ENCODE results near the gene PPP2R2B. TPM values are rescaled to one million over a fixed set of nuclear protein-coding genes. Genes with fewer than 3 reads are reported as not detected.

PPP2R2B gene
- total RNA-seq, 1 experiment from 2014 or later: 20.3 TPM

GRCh38 chr5:146682899-146683532 is 195.5 kb downstream of the PPP2R2B start (continued):
- no peak for TF ChIP-seq TCF7 (CRISPR knock-in tag; IDR thresholded peaks at IDR 0.05; ENCODE audit: low read depth)
- no peak for TF ChIP-seq KAT7 (CRISPR knock-in tag; IDR thresholded peaks at IDR 0.05; ENCODE audit: borderline replicate concordance)
- TF ChIP-seq MAX (CRISPR knock-in tag; IDR thresholded peaks at IDR 0.05): no peak
- TF ChIP-seq FOXK1 (CRISPR knock-in tag; IDR thresholded peaks at IDR 0.05): no peak

- Mint-ChIP-seq H3K9me3 (no peaks in the 10 kb centered on the region), H3K4me1 (no peaks in the 10 kb centered on the region), H3K4me3 (no peak overlapping the region), H3K27me3 (ENCODE audit: low read depth) (no peaks in the 10 kb centered on the region), H3K27ac (no peak overlapping the region), H3K36me3 (peaks cover 2% of the 10 kb centered on the region; the same call in 1 of the 2 replicates)
- ATAC-seq: no peak
- DNase-seq (ENCODE audit: low spot score): no peak
- ChIA-PET CTCF (no interaction called here), POLR2A (no interaction called here)
- TF ChIP-seq CREM (CRISPR knock-in tag; IDR thresholded peaks at IDR 0.05): no peak
- TF ChIP-seq GABPB1 (CRISPR knock-in tag; IDR thresholded peaks at IDR 0.05): no peak
- TF ChIP-seq ATF1 (CRISPR knock-in tag; IDR thresholded peaks at IDR 0.05): no peak
- TF ChIP-seq STAT6 (CRISPR knock-in tag; conservative IDR thresholded peaks at IDR 0.05; ENCODE audit: low read depth): no peak
- TF ChIP-seq ZNF219 (CRISPR knock-in tag; IDR thresholded peaks at IDR 0.05; ENCODE audit: borderline replicate concordance): no peak
- no peak for TF ChIP-seq CTCF (IDR thresholded peaks at IDR 0.05)
- no peak for TF ChIP-seq FOXJ3 (CRISPR knock-in tag; IDR thresholded peaks at IDR 0.05; ENCODE audit: borderline replicate concordance)
- no peak for TF ChIP-seq ZBTB21 (CRISPR knock-in tag; IDR thresholded peaks at IDR 0.05; ENCODE audit: borderline replicate concordance)
- TF ChIP-seq USF2 (CRISPR knock-in tag; IDR thresholded peaks at IDR 0.05): no peak
- no peak for TF ChIP-seq IRF2 (CRISPR knock-in tag; IDR thresholded peaks at IDR 0.05; ENCODE audit: borderline replicate concordance, low read depth)
- TF ChIP-seq GRHL2 (CRISPR knock-in tag; IDR thresholded peaks at IDR 0.05; ENCODE audit: insufficient replicate concordance, severe bottlenecking): no peak
- no peak for TF ChIP-seq SMAD4 (CRISPR knock-in tag; IDR thresholded peaks at IDR 0.05)
- no peak for TF ChIP-seq AFF4 (CRISPR knock-in tag; IDR thresholded peaks at IDR 0.05; ENCODE audit: borderline replicate concordance)
- no peak for TF ChIP-seq ARID4B (CRISPR knock-in tag; IDR thresholded peaks at IDR 0.05; ENCODE audit: borderline replicate concordance)
- TF ChIP-seq ESRRA (CRISPR knock-in tag; IDR thresholded peaks at IDR 0.05; ENCODE audit: borderline replicate concordance): no peak
- no peak for TF ChIP-seq PREB (CRISPR knock-in tag; IDR thresholded peaks at IDR 0.05; ENCODE audit: borderline replicate concordance)
Measured at GRCh38 chr5:146681585-146682105, 196.9 kb downstream of the PPP2R2B start.
